Testis (tissue), 2 donors: Measurements from ENCODE around the gene CEP83.

Experiments
- POLR2A ChIP-seq: fragments of 450-650 bp; IDR thresholded peaks from one replicate; pipeline ENCODE4 v1.6.1; 2017; ENCODE audit warnings: antibody characterized with exemption, mild to moderate bottlenecking, moderate library complexity
- TF ChIP-seq, protein P1 (sequence below), 3 experiments: fragments of 450-650 bp in 2 of 3; fragments of 200-600 bp in 1 of 3; sonication (generic) in 1 of 3; IDR thresholded peaks; one replicate each; pipeline ENCODE4 v1.5.1; 2016 to 2019; ENCODE audit warnings: antibody characterized with exemption in 3 of 3, mild to moderate bottlenecking in 2 of 3, moderate library complexity in 1 of 3

DNA sequence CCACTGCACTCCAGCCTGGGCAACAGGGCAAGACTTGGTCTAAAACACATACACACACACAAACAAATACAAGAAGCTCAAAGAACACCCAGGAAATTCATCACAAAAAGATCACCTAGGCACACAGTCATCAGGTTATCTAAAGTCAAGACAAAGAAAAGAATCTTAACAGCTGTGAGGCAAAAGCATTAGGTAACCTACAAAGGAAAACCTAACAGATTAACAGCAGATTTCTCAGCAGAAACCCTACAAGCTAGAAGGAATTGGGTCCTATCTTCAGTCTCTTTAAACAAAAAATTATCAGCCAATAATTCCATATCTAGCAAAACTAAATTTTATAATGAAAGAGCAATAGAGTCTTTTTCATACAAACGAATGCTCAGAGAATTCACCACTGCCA, 22.4 kb downstream of the CEP83 start:
- TF ChIP-seq, protein P1, sequence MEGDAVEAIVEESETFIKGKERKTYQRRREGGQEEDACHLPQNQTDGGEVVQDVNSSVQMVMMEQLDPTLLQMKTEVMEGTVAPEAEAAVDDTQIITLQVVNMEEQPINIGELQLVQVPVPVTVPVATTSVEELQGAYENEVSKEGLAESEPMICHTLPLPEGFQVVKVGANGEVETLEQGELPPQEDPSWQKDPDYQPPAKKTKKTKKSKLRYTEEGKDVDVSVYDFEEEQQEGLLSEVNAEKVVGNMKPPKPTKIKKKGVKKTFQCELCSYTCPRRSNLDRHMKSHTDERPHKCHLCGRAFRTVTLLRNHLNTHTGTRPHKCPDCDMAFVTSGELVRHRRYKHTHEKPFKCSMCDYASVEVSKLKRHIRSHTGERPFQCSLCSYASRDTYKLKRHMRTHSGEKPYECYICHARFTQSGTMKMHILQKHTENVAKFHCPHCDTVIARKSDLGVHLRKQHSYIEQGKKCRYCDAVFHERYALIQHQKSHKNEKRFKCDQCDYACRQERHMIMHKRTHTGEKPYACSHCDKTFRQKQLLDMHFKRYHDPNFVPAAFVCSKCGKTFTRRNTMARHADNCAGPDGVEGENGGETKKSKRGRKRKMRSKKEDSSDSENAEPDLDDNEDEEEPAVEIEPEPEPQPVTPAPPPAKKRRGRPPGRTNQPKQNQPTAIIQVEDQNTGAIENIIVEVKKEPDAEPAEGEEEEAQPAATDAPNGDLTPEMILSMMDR (IDR thresholded peaks at IDR 0.05): no peak
- no peak for TF ChIP-seq POLR2A
